Pancreas (tissue), 10 donors: Measurements from ENCODE around the gene KCNQ4. TPM values are rescaled to one million over a fixed set of nuclear protein-coding genes. Genes with fewer than 3 reads are reported as not detected.
A peak's percentile ranks its signal among the peaks of the same experiment; 100 is the strongest.

Experiments
- ATAC-seq, 4 donors: fragments of 200-7000 bp; cut with Tn5 transposase; one replicate each; pipeline versions ENCODE4 v1.8.0 to v1.9.1; 2020; ENCODE audit warnings: mild to moderate bottlenecking in 4 of 4, moderate library complexity in 4 of 4
- DNase-seq, 6 donors: peaks; one replicate each; pipeline ENCODE4 v3.0.0-alpha.2; 2020
- FAIRE-seq: peaks from 2 replicates; lab custom pipeline; 2012; peaks lifted over from hg19 to GRCh38; lab: Jason Lieb, UNC
- H3K27ac ChIP-seq, 4 donors: fragments of 200-600 bp; sonication (generic); 1 replicate in 3 of 4; 2 replicates in 1 of 4; pipeline versions ENCODE4 v1.5.0 to v1.8.0; 2020
- H3K27me3 ChIP-seq, 4 donors: fragments of 200-600 bp; one replicate each; pipeline ENCODE4 v1.8.0; 2021
- H3K36me3 ChIP-seq, 3 donors: fragments of 200-600 bp; sonication (generic) in 1 of 3; one replicate each; pipeline versions ENCODE4 v1.5.0 to v1.8.0; 2020 to 2021
- H3K4me1 ChIP-seq, 3 donors: fragments of 200-600 bp; one replicate each; pipeline ENCODE4 v1.8.0; 2021
- H3K4me3 ChIP-seq, 4 donors: fragments of 200-600 bp; sonication (generic) in 2 of 4; one replicate each; pipeline versions ENCODE4 v1.5.0 to v1.8.0; 2020 to 2021
- H3K9me3 ChIP-seq, 4 donors: fragments of 200-600 bp; one replicate each; pipeline ENCODE4 v1.8.0; 2021
- WGBS, 2 donors: extraction: QIAGEN DNeasy Blood & Tissue Kit; methylation state at CpG; one replicate each; pipeline ENCODE4 v1.1.7; 2013; 5-methylcytosine and 5-hydroxymethylcytosine counted together
- intact Hi-C, 3 donors: fragments of 100-400 bp; cut with DNase I; formaldehyde crosslinking; loops; one replicate each; pipeline versions ENCODE4 v1.11.1 to v1.14.2; 2022
- polyA plus RNA-seq, 2 donors: library from polyadenylated mRNA; stranded (reverse); fragments of 200-250 nt; gene quantifications; one replicate each; pipeline ENCODE4 v1.2.3, GENCODE V29; 2013
- total RNA-seq, 6 donors: library from RNA; stranded (reverse); fragmentation: NEBNext Ultra II Directional in 4 of 6; extraction: Animal tissue kit (Norgen Biotek cat#: 25700) in 4 of 6; gene quantifications; one replicate each; pipeline versions ENCODE4 v1.2.1 to v1.2.4, GENCODE V29; 2021 to 2023
- TF ChIP-seq, protein P1 (sequence below), 4 donors: fragments of 200-600 bp; sonication (generic) in 3 of 4; IDR thresholded peaks; one replicate each; pipeline versions ENCODE4 v1.5.0 to v1.8.0; 2021; ENCODE audit warnings: antibody characterized with exemption in 4 of 4
- donor health status: healthy with polysubstance abuse.
- donor health status: DM: no; HTN: no; CAD: no; lungs with moderate emphysema.
- donor health status: DM: no; HTN: no; CAD: no.
- donor health status: control.
- donor health status: control.
- donor health status: Bipolar disorder and iron deficiency.
- donor health status: DM: yes; HTN: yes; CAD: no.
- donor health status: DM: no; HTN: no; CAD: no.
- donor health status: DM: no; HTN: no; CAD: no.
- donor health status: DM: yes; HTN: yes; CAD: no.

The KCNQ4 gene
- total and polyA plus RNA-seq, 8 donors, result 0.35 to 6.5 (median 1.3) TPM

DNA sequence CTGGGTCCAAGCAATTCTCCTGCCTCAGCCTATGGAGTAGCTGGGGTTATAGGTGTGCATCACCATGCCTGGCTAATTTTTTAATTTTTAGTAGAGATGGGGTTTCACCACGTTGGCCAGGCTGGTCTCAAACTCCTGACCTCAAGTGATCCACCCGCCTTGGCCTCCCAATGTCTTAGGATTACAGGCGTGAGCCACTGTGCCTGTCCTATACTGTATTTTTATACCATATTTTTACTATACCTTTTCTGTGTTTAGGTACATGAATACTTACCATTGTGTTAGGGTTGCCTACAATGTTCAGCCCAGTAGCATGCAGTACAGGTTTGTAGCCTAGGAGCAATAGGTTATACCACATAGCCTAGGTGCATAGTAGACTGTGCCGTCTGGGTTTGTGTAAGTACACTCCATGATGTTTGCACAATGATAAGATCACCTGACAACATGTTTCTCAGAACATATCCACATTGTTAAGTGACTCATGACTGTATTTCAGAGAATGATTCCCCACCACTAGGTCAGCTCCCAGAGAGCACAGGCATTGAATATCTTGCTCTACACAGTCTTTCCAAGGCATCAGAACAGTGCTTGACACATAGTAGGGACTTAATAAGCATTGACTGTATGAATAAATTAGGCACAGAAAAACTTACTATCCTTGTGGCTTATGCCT is 84.6 kb downstream of the KCNQ4 start:
- DNase-seq (peak in 2 of 6 donors; percentile 34 to 41), FAIRE-seq (no peak), ATAC-seq (peak; percentile 87 to 92 (median 90))
- Histone ChIP-seq H3K9me3 (no peaks in the 10 kb centered on the region), H3K4me3 (no peak overlapping the region), H3K36me3 (no peaks in the 10 kb centered on the region), H3K4me1 (peaks cover 6 to 22% (median 10%) of the 10 kb centered on the region in 3 donors), H3K27me3 (no peaks in the 10 kb centered on the region), H3K27ac (peak overlapping the region in 3 of 4 donors; percentile 10 to 66 (median 52))
- intact Hi-C loops, result no loop called here
- TF ChIP-seq, protein P1, sequence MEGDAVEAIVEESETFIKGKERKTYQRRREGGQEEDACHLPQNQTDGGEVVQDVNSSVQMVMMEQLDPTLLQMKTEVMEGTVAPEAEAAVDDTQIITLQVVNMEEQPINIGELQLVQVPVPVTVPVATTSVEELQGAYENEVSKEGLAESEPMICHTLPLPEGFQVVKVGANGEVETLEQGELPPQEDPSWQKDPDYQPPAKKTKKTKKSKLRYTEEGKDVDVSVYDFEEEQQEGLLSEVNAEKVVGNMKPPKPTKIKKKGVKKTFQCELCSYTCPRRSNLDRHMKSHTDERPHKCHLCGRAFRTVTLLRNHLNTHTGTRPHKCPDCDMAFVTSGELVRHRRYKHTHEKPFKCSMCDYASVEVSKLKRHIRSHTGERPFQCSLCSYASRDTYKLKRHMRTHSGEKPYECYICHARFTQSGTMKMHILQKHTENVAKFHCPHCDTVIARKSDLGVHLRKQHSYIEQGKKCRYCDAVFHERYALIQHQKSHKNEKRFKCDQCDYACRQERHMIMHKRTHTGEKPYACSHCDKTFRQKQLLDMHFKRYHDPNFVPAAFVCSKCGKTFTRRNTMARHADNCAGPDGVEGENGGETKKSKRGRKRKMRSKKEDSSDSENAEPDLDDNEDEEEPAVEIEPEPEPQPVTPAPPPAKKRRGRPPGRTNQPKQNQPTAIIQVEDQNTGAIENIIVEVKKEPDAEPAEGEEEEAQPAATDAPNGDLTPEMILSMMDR (IDR thresholded peaks at IDR 0.05), result no peak
- WGBS, 2 donors, result 63 to 67% methylated on average over 4 of the region's 4 CpGs

DNA sequence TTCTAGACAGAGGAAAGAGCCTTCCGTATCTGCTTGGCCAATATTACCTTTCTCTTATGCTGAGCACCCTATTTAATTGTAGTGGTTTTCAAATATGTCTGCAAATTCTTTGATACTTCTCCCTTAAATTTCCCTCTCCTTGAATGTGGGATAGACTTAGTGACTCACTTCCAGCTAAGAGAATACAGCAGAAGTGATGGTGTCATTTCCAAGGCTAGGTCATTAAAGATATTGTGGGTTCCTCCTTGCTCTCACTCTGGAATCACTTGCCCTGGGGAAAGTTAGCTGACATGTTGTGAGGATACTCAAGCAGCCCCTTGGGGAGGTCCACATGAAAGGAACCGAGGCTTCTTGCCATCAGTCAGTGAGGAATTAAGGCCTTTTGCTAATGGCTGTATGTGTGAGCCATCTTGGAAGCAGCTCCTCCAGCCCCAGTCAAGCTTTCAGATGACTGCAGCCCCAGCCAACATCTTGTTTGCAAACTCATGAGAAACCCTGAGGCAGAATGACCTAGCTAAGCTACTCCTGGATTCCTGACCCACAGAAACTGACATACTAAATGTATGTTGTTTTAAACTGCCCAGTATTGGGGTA is 86.6 kb downstream of the KCNQ4 start:
- 90 to 98% methylated on average over 2 of the region's 2 CpGs for WGBS, 2 donors
- H3K27ac ChIP-seq, result no peak overlapping the region
- no peaks in the 10 kb centered on the region for H3K9me3 ChIP-seq
- intact Hi-C loops, result no loop called here
- TF ChIP-seq, protein P1 (IDR thresholded peaks at IDR 0.05), result no peak
- no peaks in the 10 kb centered on the region for H3K27me3 ChIP-seq
- H3K4me3 ChIP-seq, result no peak overlapping the region
- DNase-seq, result no peak
- no peak for FAIRE-seq
- no peaks in the 10 kb centered on the region for H3K36me3 ChIP-seq
- peaks cover 6 to 15% (median 10%) of the 10 kb centered on the region in 3 donors for H3K4me1 ChIP-seq
- no peak for ATAC-seq

DNA sequence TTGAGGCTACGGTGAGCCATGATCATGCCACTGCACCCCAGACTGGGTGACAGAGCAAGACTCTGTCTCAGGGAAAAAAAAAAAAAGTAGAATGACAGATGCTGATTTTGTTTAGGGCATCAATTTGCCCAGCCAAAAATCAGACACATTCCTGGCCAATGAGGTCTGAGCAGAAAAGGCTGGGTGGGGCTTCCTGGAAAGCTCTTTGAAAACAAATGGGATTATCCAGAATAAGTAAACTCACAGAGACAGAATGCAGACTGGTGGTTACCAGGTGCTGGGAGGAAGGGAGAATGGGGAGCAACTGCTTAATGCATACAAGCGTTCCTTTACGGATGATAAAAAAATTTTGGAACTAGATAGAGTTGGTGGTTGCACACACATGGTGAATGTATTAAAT is 88.7 kb downstream of the KCNQ4 start:
- peaks cover 6 to 18% (median 10%) of the 10 kb centered on the region in 3 donors for H3K4me1 ChIP-seq
- intact Hi-C loops, result no loop called here
- H3K4me3 ChIP-seq, result no peak overlapping the region
- TF ChIP-seq, protein P1 (IDR thresholded peaks at IDR 0.05), result no peak
- no peak overlapping the region for H3K27ac ChIP-seq
- no peaks in the 10 kb centered on the region for H3K36me3 ChIP-seq
- H3K9me3 ChIP-seq, result no peaks in the 10 kb centered on the region
- 91% methylated on average over 3 of the region's 3 CpGs for WGBS, 2 donors
- no peak for ATAC-seq
- DNase-seq, result no peak
- no peak for FAIRE-seq
- H3K27me3 ChIP-seq, result no peaks in the 10 kb centered on the region

DNA sequence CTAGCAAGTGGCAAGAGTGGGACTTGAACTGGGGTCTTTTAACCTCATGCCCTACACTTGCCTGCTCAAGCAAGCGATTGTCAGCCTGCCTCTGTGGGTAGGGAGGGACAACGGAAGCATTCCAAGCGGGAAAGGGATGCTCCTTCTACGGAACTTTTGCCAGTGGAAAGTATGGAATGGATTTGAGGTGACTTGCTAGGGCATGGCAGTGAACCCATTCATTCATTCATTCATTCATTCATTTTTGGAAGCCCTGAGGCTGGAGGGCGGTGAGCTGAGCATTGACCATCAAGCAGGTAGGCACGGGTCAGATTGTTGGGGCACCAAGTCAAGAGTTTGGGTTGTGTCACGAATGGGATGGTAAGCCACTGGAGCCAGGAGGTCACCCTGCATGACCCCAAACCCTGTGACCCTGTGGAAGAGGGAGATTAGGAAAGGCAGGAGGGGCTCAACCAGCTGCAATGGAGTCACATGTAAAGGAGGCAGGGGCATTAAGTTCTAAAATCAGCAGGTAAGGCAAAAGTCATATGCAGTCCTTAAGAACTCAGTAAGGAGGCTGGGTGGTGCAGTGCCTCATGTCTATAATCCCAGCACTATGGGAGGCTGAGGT is 90.4 kb downstream of the KCNQ4 start:
- 94 to 99% methylated on average over 7 of the region's 7 CpGs for WGBS, 2 donors
- TF ChIP-seq, protein P1 (IDR thresholded peaks at IDR 0.05), result no peak
- DNase-seq, result no peak
- H3K4me1 ChIP-seq, result peaks cover 0 to 11% (median 0%) of the 10 kb centered on the region in 3 donors
- no peaks in the 10 kb centered on the region for H3K9me3 ChIP-seq
- ATAC-seq, result no peak
- FAIRE-seq, result no peak
- no peak overlapping the region for H3K4me3 ChIP-seq
- H3K36me3 ChIP-seq, result no peaks in the 10 kb centered on the region
- intact Hi-C loops, result no loop called here
- no peak overlapping the region for H3K27ac ChIP-seq
- H3K27me3 ChIP-seq, result no peaks in the 10 kb centered on the region
